Skeletal muscle cell (primary cell): ENCODE data around the gene YIPF6.
"Not testable (repeated sequence)": the region's sequence is repeated elsewhere in the genome, so short reads cannot be mapped to it uniquely, and the experiment has no call there.

Source experiments
- DNase-seq: peaks from one replicate; pipeline ENCODE4 v3.0.0-alpha.2; 2010; ENCODE audit warnings: low read depth
- H3K4me3 ChIP-seq: 2 replicates; pipeline ENCODE4 v1.5.1; 2011; ENCODE audit warnings: low read depth, mild to moderate bottlenecking, control low read depth, low read length, moderate library complexity

YIPF6 gene, protein sequence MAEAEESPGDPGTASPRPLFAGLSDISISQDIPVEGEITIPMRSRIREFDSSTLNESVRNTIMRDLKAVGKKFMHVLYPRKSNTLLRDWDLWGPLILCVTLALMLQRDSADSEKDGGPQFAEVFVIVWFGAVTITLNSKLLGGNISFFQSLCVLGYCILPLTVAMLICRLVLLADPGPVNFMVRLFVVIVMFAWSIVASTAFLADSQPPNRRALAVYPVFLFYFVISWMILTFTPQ

DNA sequence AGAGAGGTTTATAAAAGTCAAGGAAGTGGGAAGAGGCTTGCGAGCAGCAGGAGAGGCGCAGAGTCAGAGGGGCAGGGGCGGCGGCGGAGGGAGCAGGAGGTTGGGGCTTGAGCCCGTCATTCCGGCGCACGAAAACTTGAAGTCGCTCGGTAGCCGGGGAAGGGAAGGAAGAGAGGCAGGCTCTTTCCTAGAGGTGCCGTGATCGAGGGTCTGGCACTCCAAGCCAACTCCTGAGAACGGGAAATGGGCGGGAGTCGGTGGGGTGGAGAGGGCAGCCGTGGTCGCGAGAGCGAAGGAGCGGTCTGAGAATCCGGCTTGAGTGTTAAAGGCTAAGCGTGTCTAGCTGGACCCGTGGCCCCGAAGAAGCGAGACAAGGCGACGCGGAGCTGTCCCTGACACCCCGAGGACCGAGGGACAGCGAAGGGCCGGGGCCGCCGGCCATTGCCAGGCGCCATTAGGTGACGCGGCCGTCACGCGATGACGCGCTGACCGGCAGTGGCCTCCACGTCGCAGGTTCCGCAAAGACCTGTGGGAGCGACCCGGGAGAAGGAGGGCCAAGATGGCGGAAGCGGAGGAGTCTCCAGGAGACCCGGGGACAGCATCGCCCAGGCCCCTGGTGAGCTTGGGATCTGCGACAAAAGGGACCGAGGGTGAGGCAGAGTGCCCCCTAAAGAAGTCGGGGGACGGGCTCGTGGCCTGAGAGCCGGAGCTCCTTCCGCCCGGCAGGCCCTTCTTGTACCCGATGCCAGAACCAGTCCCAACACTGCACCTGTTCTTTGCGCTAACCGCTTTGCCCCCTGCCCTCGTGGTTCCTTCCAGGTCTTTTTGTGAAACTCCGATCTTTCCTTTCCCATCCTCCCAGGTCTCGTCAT lies at the start of gene YIPF6:
YIPF6 (plus strand) TSS at position 544 of the 872 bp plus-strand sequence; CDS start at position 560, 16 bp downstream.
- H3K4me3 ChIP-seq = peak within 1 kb of the TSS; percentile 73
- DNase-seq = no peak

DNA sequence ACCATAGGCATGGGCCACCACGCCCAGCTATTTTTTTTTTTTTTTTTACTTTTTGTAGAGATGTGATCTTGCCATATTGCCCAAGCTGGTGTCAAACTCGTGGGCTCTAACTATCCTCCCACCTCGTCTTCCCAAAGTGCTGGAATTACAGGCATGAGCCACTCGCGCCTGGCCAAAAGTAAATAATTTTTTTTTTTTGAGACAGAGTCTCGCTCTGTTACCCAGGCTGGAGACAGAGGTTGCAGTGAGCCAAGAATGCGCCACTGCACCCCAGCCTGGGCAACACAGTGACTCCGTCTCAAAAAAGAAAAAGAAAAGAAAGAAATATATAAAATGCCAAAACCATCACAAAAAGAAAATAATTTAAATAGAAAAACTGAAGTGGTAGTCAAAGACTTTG lies 47.1 kb upstream of the YIPF6 start:
- no peak overlapping the region for H3K4me3 ChIP-seq
- DNase-seq = no peak

DNA sequence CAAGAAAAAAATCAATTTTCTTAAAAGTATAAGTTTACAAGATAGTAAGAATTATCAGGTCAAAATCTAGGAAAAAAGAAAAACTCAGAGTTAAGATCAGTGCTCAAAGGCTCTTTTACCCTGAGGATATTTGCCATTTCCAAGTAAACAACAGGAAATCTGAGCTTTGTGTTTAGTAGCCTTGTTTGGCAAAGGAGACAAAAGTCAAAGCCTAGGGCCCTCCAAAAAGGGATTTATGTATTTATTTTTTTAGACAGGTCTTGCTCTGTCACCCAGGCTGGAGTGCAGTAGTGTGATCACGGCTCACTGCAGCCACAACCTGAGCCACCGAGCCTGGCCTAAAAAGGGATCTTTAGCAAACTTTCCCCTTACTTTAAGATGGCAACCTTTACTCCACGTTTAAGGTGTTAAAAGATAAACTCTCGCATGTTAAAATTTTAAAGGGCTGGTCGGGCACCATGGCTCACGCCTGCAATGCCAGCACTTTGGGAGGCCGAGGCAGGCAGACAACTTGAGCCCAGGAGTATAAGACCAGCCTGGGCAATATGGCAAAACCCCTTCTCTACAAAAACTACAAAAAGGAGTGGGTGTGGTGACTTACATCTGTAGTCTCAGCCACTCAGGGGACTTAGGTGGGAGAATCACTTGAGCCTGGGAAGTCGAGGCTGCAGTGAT lies 44.2 kb upstream of the YIPF6 start:
- DNase-seq = no peak
- no peak overlapping the region for H3K4me3 ChIP-seq

DNA sequence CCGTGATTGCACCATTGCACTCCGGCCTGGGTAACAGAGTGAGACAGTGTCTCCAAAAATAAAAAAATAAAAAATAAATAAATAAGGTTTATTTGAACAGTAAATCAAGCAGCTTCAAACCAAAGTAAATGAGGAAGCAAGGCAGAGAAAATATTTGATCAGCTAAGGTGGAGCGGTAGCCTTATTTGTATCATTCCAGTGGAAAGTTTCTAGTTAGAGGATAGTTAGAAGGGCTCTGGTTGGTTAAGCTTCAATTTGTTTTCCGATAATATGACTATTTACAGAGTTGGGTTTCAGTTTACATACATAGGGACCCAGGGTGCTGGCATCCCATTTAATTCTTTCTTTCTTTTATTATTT lies 43.7 kb upstream of the YIPF6 start:
- no peak overlapping the region for H3K4me3 ChIP-seq
- DNase-seq = no peak

DNA sequence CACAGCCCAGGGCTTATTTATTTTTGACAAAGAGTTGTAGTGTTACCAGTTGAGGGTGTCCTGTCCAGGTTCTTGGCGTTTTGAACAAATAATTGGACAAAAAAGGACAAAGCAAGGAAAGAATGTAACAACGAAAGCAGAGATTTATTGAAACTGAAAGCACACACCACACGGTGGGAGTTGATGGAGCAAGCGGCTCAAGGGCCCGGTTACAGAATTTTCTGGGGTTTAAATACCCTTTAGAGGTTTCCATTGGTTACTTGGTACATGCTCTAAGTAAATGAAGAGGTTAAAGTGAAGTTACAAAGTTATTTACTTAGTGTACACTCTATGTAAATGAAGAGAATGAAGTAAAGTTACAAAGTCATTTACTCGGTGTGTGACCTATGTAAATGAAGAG lies 37.8 kb upstream of the YIPF6 start:
- no peak overlapping the region for H3K4me3 ChIP-seq
- DNase-seq = no peak

DNA sequence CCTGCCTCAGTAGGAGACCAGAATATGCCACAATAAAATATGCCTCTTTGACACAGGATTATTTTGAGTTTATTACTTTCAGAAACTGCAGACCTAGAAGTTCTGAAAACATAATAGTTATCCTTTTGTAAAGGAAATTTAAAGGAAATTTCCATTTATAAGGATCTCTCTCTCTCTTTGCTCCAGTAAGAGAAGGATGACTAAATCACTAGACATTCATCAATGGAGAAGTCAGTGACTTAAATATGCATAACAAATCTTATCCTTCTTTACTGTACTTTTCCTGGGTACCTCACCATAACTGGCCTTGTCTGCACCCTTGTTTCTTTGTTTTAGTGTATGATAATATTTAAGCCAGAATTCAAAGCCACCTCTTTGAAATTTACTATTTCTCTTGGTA lies 37.3 kb upstream of the YIPF6 start:
- H3K4me3 ChIP-seq = no peak overlapping the region
- no peak for DNase-seq

DNA sequence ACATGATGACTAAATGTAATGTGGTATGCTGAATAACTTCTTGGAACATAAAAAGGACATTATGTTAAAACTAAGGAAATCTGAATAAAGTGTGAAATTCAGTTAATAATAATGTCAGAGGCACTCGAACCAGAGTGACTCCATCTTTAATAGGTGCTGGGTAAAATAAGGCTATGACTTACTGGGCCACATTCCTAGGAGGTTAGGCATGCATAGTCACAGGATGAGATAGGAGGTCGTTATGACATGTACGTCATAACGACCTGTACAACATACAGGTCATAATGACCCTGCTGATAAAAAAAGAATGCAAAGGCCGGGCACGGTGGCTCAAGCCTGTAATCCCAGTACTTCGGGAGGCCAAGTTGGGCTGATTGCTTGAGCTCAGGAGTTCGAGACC lies 36.7 kb upstream of the YIPF6 start:
- no peak overlapping the region for H3K4me3 ChIP-seq
- no peak for DNase-seq

DNA sequence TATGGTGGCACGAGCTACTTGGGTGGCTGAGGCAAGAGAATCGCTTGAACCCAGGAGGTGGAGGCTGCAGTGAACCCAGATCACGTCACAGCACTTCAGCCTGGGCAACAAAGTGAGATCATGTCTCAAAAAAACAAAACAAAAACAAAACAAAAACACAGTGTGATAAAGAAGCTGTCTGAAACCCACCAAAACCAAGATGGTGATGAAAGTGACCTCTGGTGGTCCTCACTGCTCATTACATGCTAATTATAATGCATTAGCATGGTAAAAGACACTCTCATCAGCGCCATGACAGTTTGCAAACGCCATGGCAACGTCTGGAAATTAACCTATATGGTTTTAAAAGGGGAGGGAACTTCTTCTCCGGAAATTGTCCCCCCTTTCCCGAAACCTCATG lies 36.2 kb upstream of the YIPF6 start:
- H3K4me3 ChIP-seq = no peak overlapping the region

DNA sequence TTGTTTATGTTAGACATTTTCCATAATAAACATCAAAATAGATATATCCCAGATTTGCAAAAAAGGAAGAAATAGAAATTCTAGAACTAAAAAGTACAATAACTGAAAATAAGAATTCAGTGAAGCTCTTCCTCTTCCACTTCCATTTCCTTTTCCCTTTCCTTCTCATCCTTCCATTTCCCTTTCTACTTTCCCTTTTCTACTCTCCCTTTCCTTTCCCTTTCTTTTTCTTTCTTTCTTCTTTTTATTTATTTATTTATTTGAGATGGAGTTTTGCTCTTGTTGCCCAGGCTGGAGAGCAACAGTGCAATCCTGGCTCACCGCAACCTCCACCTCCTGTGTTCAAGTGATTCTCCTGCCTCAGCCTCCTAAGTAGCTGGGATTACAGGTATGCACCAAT lies 35.0 kb upstream of the YIPF6 start:
- H3K4me3 ChIP-seq = no peak overlapping the region
- DNase-seq = no peak

More for the DNA sequence above, 36.2 kb upstream of the YIPF6 start:
- DNase-seq = peak; percentile 4

DNA sequence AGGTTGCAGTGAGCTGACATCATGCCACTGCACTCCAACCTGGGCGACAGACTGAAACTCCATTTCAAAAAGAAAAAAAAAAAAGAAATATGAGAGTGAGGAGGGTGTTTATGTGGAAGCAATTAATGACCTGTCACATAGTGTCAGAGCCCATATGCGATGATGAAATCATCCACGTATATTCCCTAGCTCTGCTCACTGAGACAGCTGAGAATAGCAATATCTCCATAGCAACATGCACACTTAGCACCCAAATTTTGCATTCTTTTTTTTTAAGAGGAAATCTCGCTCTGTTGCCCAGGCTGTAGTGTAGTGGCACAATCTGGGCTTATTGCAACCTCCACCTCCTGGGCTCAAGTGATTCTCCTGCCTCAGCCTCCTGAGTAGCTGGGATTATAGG lies 34.1 kb upstream of the YIPF6 start:
- DNase-seq = no peak
- no peak overlapping the region for H3K4me3 ChIP-seq

DNA sequence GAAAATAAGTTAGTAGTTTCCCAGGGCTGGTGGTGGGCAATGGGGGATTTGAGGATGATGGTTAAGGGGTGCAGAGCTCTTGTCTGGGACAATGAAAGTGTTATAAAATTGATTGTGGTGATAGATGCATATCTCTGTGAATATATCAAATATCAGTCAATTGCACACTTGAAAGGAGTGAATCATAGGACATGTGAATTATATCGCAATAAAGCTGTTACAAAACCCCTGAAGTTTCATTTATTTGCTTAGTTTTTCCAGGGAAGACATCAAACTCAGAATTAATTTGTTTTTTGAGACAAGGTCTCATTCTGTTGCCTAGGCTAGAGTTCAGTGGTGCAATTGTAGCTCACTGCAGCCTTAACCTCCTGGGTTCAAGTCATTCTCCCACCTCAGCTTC lies 17.9 kb upstream of the YIPF6 start:
- no peak overlapping the region for H3K4me3 ChIP-seq
- DNase-seq = no peak

DNA sequence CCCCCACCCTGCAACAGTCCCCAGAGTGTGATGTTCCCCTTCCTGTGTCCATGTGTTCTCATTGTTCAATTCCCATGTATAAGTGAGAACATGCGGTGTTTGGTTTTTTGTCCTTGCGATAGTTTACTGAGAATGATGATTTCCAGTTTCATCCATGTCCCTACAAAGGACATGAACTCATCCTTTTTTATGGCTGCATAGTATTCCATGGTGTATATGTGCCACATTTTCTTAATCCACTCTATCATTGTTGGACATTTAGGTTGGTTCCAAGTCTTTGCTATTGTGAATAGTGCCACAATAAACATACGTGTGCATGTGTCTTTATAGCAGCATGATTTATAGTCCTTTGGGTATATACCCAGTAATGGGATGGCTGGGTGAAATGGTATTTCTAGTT lies 12.7 kb upstream of the YIPF6 start:
- not testable (repeated sequence) for H3K4me3 ChIP-seq, DNase-seq

DNA sequence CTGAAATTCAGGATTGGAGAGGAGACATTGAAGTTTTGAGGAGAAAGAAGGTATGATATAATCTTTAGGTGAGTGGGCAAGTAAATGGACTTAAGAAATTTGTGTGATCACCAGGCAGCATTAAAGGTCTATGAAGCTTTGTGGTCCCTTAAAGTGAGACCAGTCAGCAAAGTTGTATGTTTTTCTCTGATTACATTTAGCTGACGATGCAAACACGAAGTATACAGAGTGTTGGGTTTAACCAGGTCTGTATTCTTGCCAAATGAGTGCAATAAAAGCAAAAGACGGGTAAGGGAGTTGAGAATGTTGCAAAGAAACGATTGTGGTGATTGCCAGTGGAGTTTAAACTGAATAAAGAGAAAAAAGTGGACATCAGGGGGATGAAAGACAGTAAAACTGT lies 11.6 kb upstream of the YIPF6 start:
- no peak for DNase-seq
- H3K4me3 ChIP-seq = no peak overlapping the region

DNA sequence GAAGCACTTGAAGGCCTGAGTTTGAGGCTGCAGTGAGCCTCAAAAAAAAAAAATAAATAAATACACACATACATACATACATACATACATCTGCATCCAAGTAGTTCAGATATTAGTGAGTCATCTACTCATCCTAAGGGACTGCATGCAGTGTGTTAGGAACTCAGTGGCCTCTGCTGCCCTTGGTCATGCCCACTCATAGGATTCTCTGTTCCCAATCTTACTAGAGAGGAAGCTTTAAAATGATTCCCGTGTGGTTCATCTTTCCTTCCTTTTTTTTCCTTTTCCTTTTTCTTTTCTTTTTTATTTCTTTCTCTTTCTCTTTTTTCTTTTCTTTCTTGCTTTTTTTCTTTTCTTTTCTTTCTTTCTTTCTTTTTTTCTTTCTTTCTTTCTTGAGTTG lies 10.9 kb upstream of the YIPF6 start:
- no peak for DNase-seq
- H3K4me3 ChIP-seq = no peak overlapping the region

DNA sequence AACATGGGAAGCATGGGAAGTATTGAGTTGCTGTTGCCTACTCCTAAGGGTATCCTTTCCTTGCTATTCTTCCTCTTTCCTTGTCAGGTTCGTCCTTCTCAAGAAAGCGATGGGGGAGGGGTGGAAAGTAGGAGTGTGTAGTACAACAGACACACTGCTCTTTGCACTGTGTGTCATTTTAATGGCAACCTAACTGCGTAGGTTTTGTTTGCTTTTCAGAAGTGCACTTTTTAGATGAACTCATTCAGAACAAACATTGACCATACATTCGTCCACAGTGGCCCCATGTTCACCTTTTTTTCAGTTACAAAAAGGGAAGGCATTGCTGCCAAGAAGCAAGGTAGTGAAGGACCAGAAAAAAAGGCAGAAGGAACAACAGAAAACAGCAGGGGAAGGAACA lies 10.2 kb upstream of the YIPF6 start:
- H3K4me3 ChIP-seq = no peak overlapping the region
- no peak for DNase-seq

DNA sequence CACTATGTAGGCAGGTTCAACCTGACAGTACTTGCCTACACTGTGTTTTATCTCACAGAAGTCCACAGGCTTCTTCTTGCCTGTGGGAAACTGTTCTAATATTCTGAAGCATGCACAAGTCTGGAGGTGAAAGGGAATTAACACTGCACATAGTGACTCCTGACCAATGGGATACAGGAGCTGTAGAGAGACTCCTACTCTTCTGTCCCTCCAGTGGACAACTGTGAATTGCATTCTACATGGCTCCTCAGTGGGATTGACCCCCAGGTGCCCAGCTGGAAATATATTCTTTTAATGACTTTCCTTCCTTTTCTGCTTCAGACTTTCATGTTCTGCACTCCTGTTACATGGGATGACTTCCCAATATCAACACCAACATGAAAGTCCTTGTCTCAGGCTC lies 8.2 kb upstream of the YIPF6 start:
- DNase-seq = no peak
- no peak overlapping the region for H3K4me3 ChIP-seq

DNA sequence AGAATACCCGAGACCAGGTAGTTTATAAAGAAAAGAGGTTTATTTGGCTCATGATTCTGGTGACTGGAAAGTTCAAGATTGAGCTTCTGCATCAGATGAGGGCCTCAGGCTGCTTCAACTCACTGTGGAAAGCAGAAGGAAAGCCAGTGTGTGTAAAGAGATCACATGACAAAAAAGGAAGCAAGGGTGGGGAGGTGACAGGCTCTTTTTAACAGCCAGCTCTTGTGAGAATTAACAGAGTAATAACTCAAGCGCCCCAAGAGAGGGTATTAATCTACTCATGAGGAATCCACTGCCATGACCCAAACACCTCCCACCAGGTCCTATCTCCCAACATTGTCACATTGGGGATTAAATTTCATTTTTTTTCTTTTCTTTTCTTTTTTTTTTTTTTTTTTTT lies 6.3 kb upstream of the YIPF6 start:
- no peak for DNase-seq
- no peak overlapping the region for H3K4me3 ChIP-seq

DNA sequence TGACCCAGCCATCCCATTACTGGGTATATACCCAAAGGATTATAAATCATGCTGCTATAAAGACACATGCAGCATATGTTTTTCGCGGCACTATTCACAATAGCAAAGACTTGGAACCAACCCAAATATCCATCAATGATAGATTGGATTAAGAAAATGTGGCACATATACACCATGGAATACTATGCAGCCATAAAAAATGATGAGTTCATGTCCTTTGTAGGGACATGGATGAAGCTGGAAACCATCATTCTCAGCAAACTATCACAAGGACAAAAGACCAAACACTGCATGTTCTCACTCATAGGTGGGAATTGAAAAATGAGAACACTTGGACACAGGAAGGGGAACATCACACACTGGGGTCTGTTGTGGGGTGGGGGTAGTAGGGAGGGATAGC lies 5.1 kb upstream of the YIPF6 start:
- DNase-seq, H3K4me3 ChIP-seq: not testable (repeated sequence)

DNA sequence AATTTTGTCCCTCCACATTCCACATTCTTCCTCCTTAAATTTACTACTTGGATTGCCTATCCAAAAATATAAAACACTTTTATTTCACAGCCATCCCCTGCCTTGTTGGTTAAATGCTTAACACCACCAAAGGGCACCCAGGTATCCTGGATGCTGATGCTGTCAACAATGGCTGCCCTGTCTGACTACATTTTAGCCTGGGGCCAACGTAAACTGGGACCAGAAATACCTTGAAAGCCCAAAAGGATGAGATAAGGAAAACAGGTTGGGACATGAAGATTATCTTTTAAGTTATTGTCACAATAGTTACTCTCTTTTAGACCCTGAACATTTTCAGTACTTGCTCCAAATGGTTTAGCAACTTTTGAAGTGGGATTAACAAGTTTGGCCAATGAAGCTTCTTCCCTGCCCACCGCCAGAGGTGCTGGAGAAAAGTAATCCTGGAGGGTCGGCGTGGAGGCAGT lies 775 bp upstream of the YIPF6 start:
- DNase-seq = no peak
- peak overlapping the region; percentile 73 for H3K4me3 ChIP-seq
